Keratinocyte (primary cell): ENCODE measurements around the gene CIB1. TPM values are rescaled to one million over a fixed set of nuclear protein-coding genes. Genes with fewer than 3 reads are reported as not detected.

Experiments
- DNase-seq: peaks from one replicate; pipeline ENCODE4 v3.0.0-alpha.2; 2011; ENCODE audit warnings: low read depth, missing footprints, low spot score
- FAIRE-seq: peaks from 2 replicates; lab custom pipeline; 2011; peaks lifted over from hg19 to GRCh38; lab: Jason Lieb, UNC
- H2AFZ ChIP-seq: 2 replicates; pipeline ENCODE4 v1.6.0; 2012; ENCODE audit warnings: low read length, control low read depth, inconsistent platforms; ENCODE audit not compliant: control insufficient read depth
- H3K27ac ChIP-seq: 2 replicates; pipeline ENCODE4 v1.5.1; 2011; ENCODE audit warnings: low read length; ENCODE audit not compliant: control insufficient read depth, insufficient read depth
- H3K27me3 ChIP-seq: 3 replicates; pipeline ENCODE4 v1.6.0; 2011; ENCODE audit warnings: low read length; ENCODE audit not compliant: control insufficient read depth, insufficient read depth; ENCODE audit errors: extremely low read depth
- H3K36me3 ChIP-seq, 2 experiments: 2 replicates in 1 of 2; 3 replicates in 1 of 2; pipeline ENCODE4 v1.5.1; 2011; ENCODE audit warnings: low read length in 2 of 2, mild to moderate bottlenecking in 1 of 2; ENCODE audit not compliant: control insufficient read depth in 2 of 2, insufficient read depth in 2 of 2; ENCODE audit errors: extremely low read depth in 1 of 2
- H3K4me1 ChIP-seq: 3 replicates; pipeline ENCODE4 v1.5.1; 2011; ENCODE audit warnings: low read length; ENCODE audit not compliant: control insufficient read depth, insufficient read depth; ENCODE audit errors: extremely low read depth
- H3K4me2 ChIP-seq: 3 replicates; pipeline ENCODE4 v1.6.0; 2011; ENCODE audit warnings: low read depth, low read length; ENCODE audit not compliant: control insufficient read depth, insufficient read depth; ENCODE audit errors: extremely low read depth
- H3K4me3 ChIP-seq, 3 experiments: fragments of 200-600 bp in 1 of 3; sonication (generic) in 1 of 3; 2 replicates in 2 of 3; 3 replicates in 1 of 3; pipeline ENCODE4 v1.5.1; 2011 to 2016; ENCODE audit warnings: low read length in 3 of 3, mild to moderate bottlenecking in 3 of 3, control low read depth in 2 of 3, inconsistent platforms in 1 of 3, low read depth in 1 of 3, mixed read lengths in 1 of 3, mixed run types in 1 of 3, moderate library complexity in 1 of 3; ENCODE audit not compliant: control insufficient read depth in 2 of 3, insufficient read depth in 2 of 3; ENCODE audit errors: extremely low read depth in 1 of 3
- H3K79me2 ChIP-seq: 2 replicates; pipeline ENCODE4 v1.6.0; 2012; ENCODE audit warnings: low read length; ENCODE audit not compliant: control insufficient read depth, insufficient read depth
- H3K9ac ChIP-seq: 3 replicates; pipeline ENCODE4 v1.6.0; 2011; ENCODE audit warnings: low read length; ENCODE audit not compliant: control insufficient read depth, insufficient read depth; ENCODE audit errors: extremely low read depth
- H3K9me1 ChIP-seq: 3 replicates; pipeline ENCODE4 v1.6.0; 2011; ENCODE audit warnings: low read length; ENCODE audit not compliant: control insufficient read depth, insufficient read depth; ENCODE audit errors: extremely low read depth
- H3K9me3 ChIP-seq: 2 replicates; pipeline ENCODE4 v1.5.1; 2012; ENCODE audit warnings: low read depth, low read length; ENCODE audit not compliant: control insufficient read depth
- H4K20me1 ChIP-seq: 3 replicates; pipeline ENCODE4 v1.6.0; 2011; ENCODE audit warnings: low read length; ENCODE audit not compliant: control insufficient read depth, insufficient read depth; ENCODE audit errors: extremely low read depth
- CTCF ChIP-seq, 3 experiments: IDR thresholded peaks in 1 of 3; conservative IDR thresholded peaks in 1 of 3; optimal IDR thresholded peaks in 1 of 3; 2 replicates in 2 of 3; 3 replicates in 1 of 3; pipeline versions ENCODE3 to v1.5.1; 2011; ENCODE audit warnings: low read length in 3 of 3, mild to moderate bottlenecking in 3 of 3, moderate library complexity in 2 of 3, control low read depth in 1 of 3, inconsistent platforms in 1 of 3; ENCODE audit not compliant: insufficient read depth in 2 of 3; ENCODE audit errors: extremely low read depth in 1 of 3
- EZH2 ChIP-seq: IDR thresholded peaks from one replicate; pipeline ENCODE4 v1.6.1; 2012; ENCODE audit warnings: inconsistent platforms, mild to moderate bottlenecking, low read length, moderate library complexity
- dilution Hi-C: fragments of 300-500 bp; cut with MboI; formaldehyde crosslinking; loops from one replicate; pipeline ENCODE4 v1.7.0; 2020; ENCODE audit warnings: low sequenced_read_pairs; ENCODE audit not compliant: extremely low pct_ligation_motif_present
- polyA plus RNA-seq, 5 experiments: library from polyadenylated mRNA; depleted of rRNA in 3 of 5; stranded (reverse) in 3 of 5; stranded (forward) in 1 of 5; unstranded in 1 of 5; fragments of >200 nt; gene quantifications; 1 replicate in 1 of 5; 2 replicates in 3 of 5; 3 replicates in 1 of 5; pipeline versions ENCODE4 v1.2.1 to v1.2.3, GENCODE V29; 2011 to 2012; ENCODE audit warnings: missing spikeins in 2 of 5, low read depth in 1 of 5, low replicate concordance in 1 of 5

Gene CIB1
- polyA plus RNA-seq, 1 donor (not counting 4 experiments of a cell fraction or from before 2014, with no cell fraction given): 70.9 TPM

GRCh38 chr15:90223441-90224165 is 10.1 kb downstream of the CIB1 start:
- peaks cover 19% of the 10 kb centered on the region for H3K79me2 ChIP-seq
- dilution Hi-C loops: no loop called here
- TF ChIP-seq CTCF (optimal IDR thresholded peaks at IDR 0.05 in 1 of 3, IDR thresholded peaks at IDR 0.05 in 1 of 3, conservative IDR thresholded peaks at IDR 0.05 in 1 of 3; ENCODE audit: extremely low read depth in 1 of 3, insufficient read depth in 2 of 3, low read length in 3 of 3) (no peak), EZH2 (no peak)
- no peak overlapping the region for H3K4me2 ChIP-seq
- DNase-seq (no peak), FAIRE-seq (no peak)
- H3K27me3 ChIP-seq: no peaks in the 10 kb centered on the region
- H3K36me3 ChIP-seq: peaks cover 49 to 61% of the 10 kb centered on the region in 2 experiments
- no peak overlapping the region for H3K9ac ChIP-seq
- H3K4me3 ChIP-seq: no peak overlapping the region
- no peak overlapping the region for H2AFZ ChIP-seq
- no peaks in the 10 kb centered on the region for H3K9me3 ChIP-seq
- peaks cover 2% of the 10 kb centered on the region for H3K9me1 ChIP-seq
- no peak overlapping the region for H3K27ac ChIP-seq
- no peaks in the 10 kb centered on the region for H3K4me1 ChIP-seq
- H4K20me1 ChIP-seq: no peaks in the 10 kb centered on the region

GRCh38 chr15:90222547-90222946 is 11.2 kb downstream of the CIB1 start:
- TF ChIP-seq CTCF (optimal IDR thresholded peaks at IDR 0.05 in 1 of 3, IDR thresholded peaks at IDR 0.05 in 1 of 3, conservative IDR thresholded peaks at IDR 0.05 in 1 of 3; ENCODE audit: extremely low read depth in 1 of 3, insufficient read depth in 2 of 3, low read length in 3 of 3) (no peak), EZH2 (no peak)
- no peak overlapping the region for H3K9ac ChIP-seq
- peaks cover 8% of the 10 kb centered on the region for H3K4me1 ChIP-seq
- H3K79me2 ChIP-seq: peaks cover 27% of the 10 kb centered on the region
- no peaks in the 10 kb centered on the region for H3K9me3 ChIP-seq
- no peak overlapping the region for H3K4me3 ChIP-seq
- dilution Hi-C loops: no loop called here
- H2AFZ ChIP-seq: no peak overlapping the region
- H3K27me3 ChIP-seq: no peaks in the 10 kb centered on the region
- no peak overlapping the region for H3K27ac ChIP-seq
- FAIRE-seq: no peak
- H3K36me3 ChIP-seq: peaks cover 46 to 59% of the 10 kb centered on the region in 2 experiments
- DNase-seq: no peak
- H3K4me2 ChIP-seq: no peak overlapping the region
- H4K20me1 ChIP-seq: no peaks in the 10 kb centered on the region
- H3K9me1 ChIP-seq: peaks cover 4% of the 10 kb centered on the region
